Frontal cortex (tissue), 4 donors: ENCODE measurements around the gene CRADD. TPM values are rescaled to one million over a fixed set of nuclear protein-coding genes. Genes with fewer than 3 reads are reported as not detected.
"Not testable (repeated sequence)": the region's sequence is repeated elsewhere in the genome, so short reads cannot be mapped to it uniquely, and the experiment has no call there.

Experiments used
- DNase-seq, 2 donors: peaks; one replicate each; pipeline ENCODE4 v3.0.0; 2012; ENCODE audit warnings: low spot score in 2 of 2
- FAIRE-seq: peaks from 2 replicates; lab custom pipeline; 2012; peaks lifted over from hg19 to GRCh38; lab: Jason Lieb, UNC
- total RNA-seq: library from RNA; depleted of rRNA; stranded (reverse); fragments of >200 nt; gene quantifications from one replicate; pipeline ENCODE4 v1.2.3, GENCODE V29; 2014
- donor health status: control.
- donor health status: control.
- donor health status: control.

The CRADD gene
- total RNA-seq, 1 donor from 2014 or later, result 9.8 TPM

GRCh38 chr12:93776581-93777018 lies 99.4 kb downstream of the CRADD start:
- FAIRE-seq (no peak), DNase-seq (no peak)

- FAIRE-seq, result no peak
Observed at GRCh38 chr12:93777254-93777653, 100.1 kb downstream of the CRADD start.

GRCh38 chr12:93778306-93778705 lies 101.1 kb downstream of the CRADD start:
- no peak for FAIRE-seq

More at GRCh38 chr12:93777254-93777653, 100.1 kb downstream of the CRADD start:
- DNase-seq, result no peak

DNA sequence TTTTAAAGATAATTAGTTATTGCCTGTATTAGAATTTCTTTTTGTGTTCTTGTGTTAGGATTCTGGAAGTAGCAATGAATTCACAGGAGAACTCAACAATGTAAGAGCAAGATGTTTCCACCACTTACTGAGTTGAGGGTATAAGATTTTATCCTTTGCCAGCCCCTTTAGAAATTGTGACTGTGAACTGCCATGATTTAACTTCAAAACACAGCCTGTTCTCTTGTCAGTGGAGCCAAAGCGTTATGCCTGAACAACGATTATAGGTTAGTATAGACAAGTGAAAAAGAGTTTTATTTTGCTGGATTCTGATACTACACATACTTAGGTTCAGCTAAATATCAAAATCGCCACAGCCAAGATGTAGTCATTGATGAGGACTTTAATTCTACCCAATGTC lies 101.6 kb downstream of the CRADD start:
- DNase-seq (no peak), FAIRE-seq (no peak)

More at GRCh38 chr12:93778306-93778705, 101.1 kb downstream of the CRADD start:
- DNase-seq, result no peak

DNA sequence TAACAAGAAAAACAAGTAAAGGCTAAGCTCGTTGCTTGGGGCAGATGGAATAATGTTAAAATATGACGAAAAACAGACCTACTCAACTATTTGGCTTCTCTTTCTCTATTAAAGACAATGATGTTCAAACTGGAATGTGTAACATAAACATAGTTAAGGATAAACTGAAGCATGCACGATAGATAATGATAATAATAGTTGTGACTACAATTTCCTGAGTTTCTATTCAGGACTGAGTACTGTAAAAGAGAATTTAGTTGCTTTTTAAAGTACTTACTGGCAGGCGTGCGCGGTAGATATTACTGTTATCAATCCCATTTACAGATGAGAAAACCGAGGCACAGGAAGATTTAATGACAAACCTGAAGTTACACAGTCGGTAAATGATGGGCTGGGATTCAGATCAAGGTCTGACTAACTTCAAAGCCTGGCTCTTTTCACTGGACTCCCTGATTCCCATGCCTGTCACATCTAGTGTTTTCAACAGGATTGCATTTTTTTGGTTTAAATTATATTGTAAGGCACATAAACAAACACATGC lies 103.0 kb downstream of the CRADD start:
- FAIRE-seq, result no peak
- DNase-seq, result no peak

- FAIRE-seq, DNase-seq: not testable (repeated sequence)
Observed at GRCh38 chr12:93780886-93781285, 103.7 kb downstream of the CRADD start.

- DNase-seq, result not testable (repeated sequence)
Observed at GRCh38 chr12:93781961-93782360, 104.8 kb downstream of the CRADD start.

DNA sequence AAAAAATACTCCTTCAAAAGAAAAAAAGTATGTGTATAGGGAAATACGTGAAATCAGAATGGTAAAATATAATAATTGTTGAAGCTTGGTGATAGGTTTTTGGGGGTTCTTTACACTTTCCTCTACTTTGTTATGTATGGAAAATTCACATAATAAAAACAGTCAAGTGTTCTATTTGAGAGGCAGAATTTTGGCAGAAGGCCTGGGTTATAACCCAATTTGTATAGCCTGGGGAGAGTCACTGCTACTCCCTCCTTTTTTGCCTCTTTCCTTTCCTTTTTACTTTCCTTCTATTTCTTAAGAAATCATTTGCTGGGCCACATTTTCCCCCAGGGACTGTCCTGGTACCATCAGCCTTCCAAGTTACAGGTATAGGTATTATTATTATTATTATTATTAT lies 105.7 kb downstream of the CRADD start:
- DNase-seq (no peak), FAIRE-seq (no peak)

More at GRCh38 chr12:93781961-93782360, 104.8 kb downstream of the CRADD start:
- not testable (repeated sequence) for FAIRE-seq

- FAIRE-seq (no peak), DNase-seq (no peak)
Observed at GRCh38 chr12:93783832-93784231, 106.7 kb downstream of the CRADD start.

GRCh38 chr12:93784339-93785086 lies 107.3 kb downstream of the CRADD start:
- DNase-seq, result no peak

GRCh38 chr12:93785249-93786010 lies 108.3 kb downstream of the CRADD start:
- DNase-seq (peak in 1 of 2 donors; percentile 21), FAIRE-seq (no peak)

More at GRCh38 chr12:93784339-93785086, 107.3 kb downstream of the CRADD start:
- no peak for FAIRE-seq

- FAIRE-seq (no peak), DNase-seq (no peak)
Observed at GRCh38 chr12:93786656-93787397, 109.7 kb downstream of the CRADD start.

- FAIRE-seq (no peak), DNase-seq (no peak)
Observed at GRCh38 chr12:93788853-93789252, 111.7 kb downstream of the CRADD start.

GRCh38 chr12:93789767-93790166 lies 112.6 kb downstream of the CRADD start:
- no peak for FAIRE-seq
- no peak for DNase-seq

- DNase-seq, result no peak
- FAIRE-seq, result no peak
Observed at GRCh38 chr12:93790472-93791152, 113.4 kb downstream of the CRADD start.

GRCh38 chr12:93793007-93793406 lies 115.8 kb downstream of the CRADD start:
- DNase-seq, result no peak
- no peak for FAIRE-seq

DNA sequence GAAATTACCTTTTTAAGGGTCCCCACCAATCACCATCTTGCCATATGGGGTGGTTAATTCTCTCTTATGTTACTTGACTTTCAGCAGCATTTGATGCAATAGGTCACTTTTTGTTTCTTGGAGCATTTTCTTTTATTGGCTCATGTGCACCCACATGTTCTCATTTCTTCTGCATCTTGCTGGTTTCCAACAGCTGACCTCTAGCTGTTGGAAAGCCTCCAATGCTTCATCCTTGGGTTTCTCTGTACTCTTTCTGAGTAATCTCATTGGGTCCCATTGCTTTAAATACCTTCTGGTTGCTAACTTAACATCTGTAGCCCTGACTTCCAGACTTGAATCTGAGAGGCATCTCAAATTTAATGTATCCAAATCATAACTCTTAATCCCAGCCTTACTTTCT lies 116.8 kb downstream of the CRADD start:
- DNase-seq, result no peak

GRCh38 chr12:93794738-93795137 lies 117.6 kb downstream of the CRADD start:
- no peak for FAIRE-seq

More for the DNA sequence above, 116.8 kb downstream of the CRADD start:
- no peak for FAIRE-seq

GRCh38 chr12:93795352-93795751 lies 118.2 kb downstream of the CRADD start:
- no peak for DNase-seq
- FAIRE-seq, result no peak

More at GRCh38 chr12:93794738-93795137, 117.6 kb downstream of the CRADD start:
- DNase-seq, result no peak
